Fibroblast of lung (primary cell): ENCODE results near the gene WIPF3.

ENCODE experiments used
- EZH2 ChIP-seq: IDR thresholded peaks from 2 replicates; pipeline ENCODE4 v1.5.1; 2012; ENCODE audit warnings: low read length, control low read depth, mild to moderate bottlenecking; ENCODE audit errors: missing control alignments
- TF ChIP-seq, protein P1 (sequence below), 2 donors: IDR thresholded peaks in 1 of 2; conservative IDR thresholded peaks in 1 of 2; 1 replicate in 1 of 2; 2 replicates in 1 of 2; pipeline ENCODE4 v1.5.1; 2011 to 2012; ENCODE audit warnings: low read length in 2 of 2, control low read depth in 1 of 2, inconsistent platforms in 1 of 2, low read depth in 1 of 2, mild to moderate bottlenecking in 1 of 2

DNA sequence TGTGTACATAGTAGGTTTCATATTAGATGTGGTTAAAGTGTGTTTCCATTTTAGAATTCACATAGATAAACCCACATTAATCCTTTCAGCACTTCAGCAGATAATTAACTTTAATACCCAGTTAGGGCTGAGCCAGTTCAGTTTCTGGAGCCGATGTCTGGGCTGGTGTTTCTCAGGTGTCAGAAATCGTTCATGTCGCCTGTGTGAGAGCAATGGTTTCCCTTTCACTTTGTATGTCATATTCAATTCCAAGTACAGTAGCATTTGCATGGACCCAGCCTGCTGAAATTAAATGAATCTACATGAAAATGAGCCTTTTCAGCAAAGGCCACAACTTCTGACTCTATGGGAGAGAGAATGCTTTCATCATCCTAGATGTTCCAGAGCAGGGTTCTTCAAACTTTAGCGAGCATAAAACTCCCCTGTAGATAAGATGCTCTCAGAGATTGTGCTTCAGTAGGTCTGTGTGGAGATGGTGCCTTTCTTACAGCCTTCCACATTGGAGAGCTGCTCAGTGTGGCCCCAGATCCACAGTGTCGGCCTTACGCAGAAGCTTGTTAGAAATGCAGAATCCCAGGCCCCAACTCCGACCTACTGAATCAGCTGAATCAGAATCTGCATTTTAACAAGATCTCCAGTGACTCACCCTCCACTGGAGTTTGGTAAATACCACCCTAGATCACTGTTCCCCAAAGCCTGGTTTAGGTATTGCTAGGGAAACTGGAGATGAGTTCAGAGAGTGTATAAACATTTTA is 19.6 kb downstream of the WIPF3 start:
- TF ChIP-seq, protein P1, sequence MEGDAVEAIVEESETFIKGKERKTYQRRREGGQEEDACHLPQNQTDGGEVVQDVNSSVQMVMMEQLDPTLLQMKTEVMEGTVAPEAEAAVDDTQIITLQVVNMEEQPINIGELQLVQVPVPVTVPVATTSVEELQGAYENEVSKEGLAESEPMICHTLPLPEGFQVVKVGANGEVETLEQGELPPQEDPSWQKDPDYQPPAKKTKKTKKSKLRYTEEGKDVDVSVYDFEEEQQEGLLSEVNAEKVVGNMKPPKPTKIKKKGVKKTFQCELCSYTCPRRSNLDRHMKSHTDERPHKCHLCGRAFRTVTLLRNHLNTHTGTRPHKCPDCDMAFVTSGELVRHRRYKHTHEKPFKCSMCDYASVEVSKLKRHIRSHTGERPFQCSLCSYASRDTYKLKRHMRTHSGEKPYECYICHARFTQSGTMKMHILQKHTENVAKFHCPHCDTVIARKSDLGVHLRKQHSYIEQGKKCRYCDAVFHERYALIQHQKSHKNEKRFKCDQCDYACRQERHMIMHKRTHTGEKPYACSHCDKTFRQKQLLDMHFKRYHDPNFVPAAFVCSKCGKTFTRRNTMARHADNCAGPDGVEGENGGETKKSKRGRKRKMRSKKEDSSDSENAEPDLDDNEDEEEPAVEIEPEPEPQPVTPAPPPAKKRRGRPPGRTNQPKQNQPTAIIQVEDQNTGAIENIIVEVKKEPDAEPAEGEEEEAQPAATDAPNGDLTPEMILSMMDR (conservative IDR thresholded peaks at IDR 0.05 in 1 of 2, IDR thresholded peaks at IDR 0.05 in 1 of 2; ENCODE audit: low read depth in 1 of 2, low read length in 2 of 2), result no peak
- no peak for TF ChIP-seq EZH2
